Nephron (organoid): ENCODE data around the gene ADCY4.
"Not testable (repeated sequence)": the region's sequence is repeated elsewhere in the genome, so short reads cannot be mapped to it uniquely, and the experiment has no call there.

ENCODE experiments used
- H3K27ac Mint-ChIP-seq, 3 experiments: 2 replicates each; pipeline ENCODE4 v1.8.0; 2020; ENCODE audit warnings: mixed read lengths in 3 of 3, mild to moderate bottlenecking in 2 of 3, moderate library complexity in 1 of 3
- H3K27me3 Mint-ChIP-seq: 2 replicates; pipeline ENCODE4 v1.8.0; 2021; ENCODE audit warnings: low read depth, mild to moderate bottlenecking, moderate library complexity, mixed read lengths
- H3K36me3 Mint-ChIP-seq: 2 replicates; pipeline ENCODE4 v1.8.0; 2020; ENCODE audit warnings: low read depth, mixed read lengths
- H3K4me1 Mint-ChIP-seq: 2 replicates; pipeline ENCODE4 v1.8.0; 2020; ENCODE audit warnings: mixed read lengths
- H3K4me3 Mint-ChIP-seq, 3 experiments: 2 replicates each; pipeline ENCODE4 v1.8.0; 2020; ENCODE audit warnings: mild to moderate bottlenecking in 3 of 3, mixed read lengths in 3 of 3, moderate library complexity in 2 of 3
- H3K9me3 Mint-ChIP-seq: 2 replicates; pipeline ENCODE4 v1.8.0; 2020; ENCODE audit warnings: mixed read lengths
- CTCF ChIP-seq, 3 experiments: fragments of 200-600 bp; sonication (generic); IDR thresholded peaks; one replicate each; pipeline ENCODE4 v1.5.0; 2021; ENCODE audit warnings: antibody characterized with exemption in 3 of 3; ENCODE audit not compliant: unreplicated experiment in 3 of 3

ADCY4 gene

GRCh38 chr14:24331731-24332267 is 3.1 kb downstream of the ADCY4 start:
- Mint-ChIP-seq H3K4me3 (peak overlapping the region in 1 of 3 experiments; percentile 81), H3K4me1 (peaks cover 18% of the 10 kb centered on the region), H3K27ac (no peak overlapping the region), H3K36me3 (no peaks in the 10 kb centered on the region), H3K27me3 (peaks cover 73% of the 10 kb centered on the region), H3K9me3 (no peaks in the 10 kb centered on the region)
- no peak for TF ChIP-seq CTCF (IDR thresholded peaks at IDR 0.05; ENCODE audit: unreplicated experiment in 3 of 3)

- Mint-ChIP-seq H3K4me3 (no peak overlapping the region), H3K4me1 (peaks cover 14% of the 10 kb centered on the region), H3K27ac (no peak overlapping the region), H3K36me3 (no peaks in the 10 kb centered on the region), H3K9me3 (no peaks in the 10 kb centered on the region), H3K27me3 (peaks cover 66% of the 10 kb centered on the region)
- TF ChIP-seq CTCF (IDR thresholded peaks at IDR 0.05; ENCODE audit: unreplicated experiment in 3 of 3) = no peak
Measured at GRCh38 chr14:24330973-24331674, 3.7 kb downstream of the ADCY4 start.

GRCh38 chr14:24329736-24330135 is 5.1 kb downstream of the ADCY4 start:
- no peak for TF ChIP-seq CTCF (IDR thresholded peaks at IDR 0.05; ENCODE audit: unreplicated experiment in 3 of 3)
- Mint-ChIP-seq H3K9me3 (no peaks in the 10 kb centered on the region), H3K27me3 (peaks cover 52% of the 10 kb centered on the region), H3K36me3 (no peaks in the 10 kb centered on the region), H3K27ac (no peak overlapping the region), H3K4me3 (no peak overlapping the region), H3K4me1 (peaks cover 6% of the 10 kb centered on the region)

GRCh38 chr14:24329073-24329663 is 5.7 kb downstream of the ADCY4 start:
- Mint-ChIP-seq H3K9me3 (no peaks in the 10 kb centered on the region), H3K27me3 (peaks cover 46% of the 10 kb centered on the region), H3K4me3 (no peak overlapping the region), H3K36me3 (no peaks in the 10 kb centered on the region), H3K4me1 (peaks cover 6% of the 10 kb centered on the region), H3K27ac (no peak overlapping the region)
- no peak for TF ChIP-seq CTCF (IDR thresholded peaks at IDR 0.05; ENCODE audit: unreplicated experiment in 3 of 3)

GRCh38 chr14:24327914-24328313 is 7.0 kb downstream of the ADCY4 start:
- H3K36me3 Mint-ChIP-seq, H3K9me3 Mint-ChIP-seq, H3K27ac Mint-ChIP-seq, H3K4me1 Mint-ChIP-seq, H3K4me3 Mint-ChIP-seq: not testable (repeated sequence)
- TF ChIP-seq CTCF (IDR thresholded peaks at IDR 0.05; ENCODE audit: unreplicated experiment in 3 of 3) = peak; percentile 58 to 64 (median 64)
- H3K27me3 Mint-ChIP-seq = peaks cover 34% of the 10 kb centered on the region
